RWPE2 (cell line): ENCODE data around the gene URM1.

Source experiments
- ATAC-seq: fragments of 200-7000 bp; cut with Tn5 transposase; 3 replicates; pipeline ENCODE4 v1.9.1; 2021; ENCODE audit warnings: low read depth
- DNase-seq: peaks from one replicate; pipeline ENCODE4 v3.0.0-alpha.2; 2020; ENCODE audit warnings: low spot score
- H3K27ac ChIP-seq: fragments of 450-650 bp; 2 replicates; pipeline ENCODE4 v1.5.1; 2017; ENCODE audit warnings: mild to moderate bottlenecking; ENCODE audit not compliant: poor library complexity, severe bottlenecking
- H3K27me3 ChIP-seq: fragments of 250-450 bp; sonication (Bioruptor Pico); 2 replicates; pipeline ENCODE4 v1.5.1; 2021; ENCODE audit warnings: mild to moderate bottlenecking, moderate library complexity; ENCODE audit not compliant: insufficient read depth, poor library complexity, severe bottlenecking
- H3K36me3 ChIP-seq: fragments of 250-450 bp; sonication (Bioruptor Pico); 2 replicates; pipeline ENCODE4 v1.5.1; 2020; ENCODE audit warnings: low read depth, mild to moderate bottlenecking, moderate library complexity
- H3K4me1 ChIP-seq: fragments of 250-450 bp; sonication (Bioruptor Pico); 2 replicates; pipeline ENCODE4 v1.5.1; 2021; ENCODE audit warnings: mild to moderate bottlenecking, moderate library complexity; ENCODE audit not compliant: insufficient read depth, poor library complexity, severe bottlenecking
- H3K4me3 ChIP-seq: fragments of 250-450 bp; sonication (Bioruptor Pico); 2 replicates; pipeline ENCODE4 v1.5.1; 2021; ENCODE audit warnings: mild to moderate bottlenecking, moderate library complexity; ENCODE audit not compliant: severe bottlenecking
- H3K9me3 ChIP-seq: fragments of 250-450 bp; sonication (Bioruptor Pico); 2 replicates; pipeline ENCODE4 v1.5.1; 2021; ENCODE audit warnings: mild to moderate bottlenecking, moderate library complexity; ENCODE audit not compliant: severe bottlenecking
- CTCF ChIP-seq: fragments of 450-650 bp; IDR thresholded peaks from one replicate; pipeline ENCODE4 v1.5.1; 2017; ENCODE audit warnings: mild to moderate bottlenecking, moderate library complexity; ENCODE audit not compliant: poor library complexity, severe bottlenecking

Gene URM1

GRCh38 chr9:128384801-128385495 is 13.8 kb downstream of the URM1 start:
- Histone ChIP-seq H3K9me3 (no peaks in the 10 kb centered on the region), H3K4me3 (no peak overlapping the region), H3K36me3 (peaks cover 30% of the 10 kb centered on the region), H3K27ac (no peak overlapping the region), H3K4me1 (no peaks in the 10 kb centered on the region), H3K27me3 (no peaks in the 10 kb centered on the region)
- 0 out of 3 replicates have a peak, but pooled peaks have one; percentile 25 for ATAC-seq
- DNase-seq: no peak
- TF ChIP-seq CTCF: no peak

- no peak for ATAC-seq
- H3K4me3 ChIP-seq: no peak overlapping the region
- no peaks in the 10 kb centered on the region for H3K27me3 ChIP-seq
Observed at GRCh38 chr9:128385496-128386460, 14.6 kb downstream of the URM1 start.

GRCh38 chr9:128388150-128388549 is 17.0 kb downstream of the URM1 start:
- Histone ChIP-seq H3K27me3 (no peaks in the 10 kb centered on the region), H3K4me3 (no peak overlapping the region), H3K4me1 (no peaks in the 10 kb centered on the region), H3K9me3 (no peaks in the 10 kb centered on the region), H3K27ac (no peak overlapping the region), H3K36me3 (peaks cover 18% of the 10 kb centered on the region)
- ATAC-seq (no peak), DNase-seq (no peak)
- no peak for TF ChIP-seq CTCF

More at GRCh38 chr9:128385496-128386460, 14.6 kb downstream of the URM1 start:
- TF ChIP-seq CTCF: no peak
- Histone ChIP-seq H3K4me1 (no peaks in the 10 kb centered on the region), H3K36me3 (peaks cover 29% of the 10 kb centered on the region), H3K9me3 (no peaks in the 10 kb centered on the region), H3K27ac (no peak overlapping the region)
- no peak for DNase-seq

GRCh38 chr9:128389395-128390149 is 18.4 kb downstream of the URM1 start:
- DNase-seq: no peak
- Histone ChIP-seq H3K4me3 (no peak overlapping the region), H3K36me3 (peaks cover 13% of the 10 kb centered on the region), H3K27ac (no peak overlapping the region), H3K9me3 (no peaks in the 10 kb centered on the region), H3K4me1 (no peaks in the 10 kb centered on the region), H3K27me3 (no peaks in the 10 kb centered on the region)
- no peak for ATAC-seq
- no peak for TF ChIP-seq CTCF
